Inferior parietal cortex (tissue), 1 donor: Measurements from ENCODE around the gene DISC1.
"Not testable (repeated sequence)": the region's sequence is repeated elsewhere in the genome, so short reads cannot be mapped to it uniquely, and the experiment has no call there.

Source experiments
- DNase-seq: peaks from one replicate; pipeline ENCODE4 v3.0.0-alpha.2; 2016; ENCODE audit errors: extremely low spot score

The DISC1 gene

DNA sequence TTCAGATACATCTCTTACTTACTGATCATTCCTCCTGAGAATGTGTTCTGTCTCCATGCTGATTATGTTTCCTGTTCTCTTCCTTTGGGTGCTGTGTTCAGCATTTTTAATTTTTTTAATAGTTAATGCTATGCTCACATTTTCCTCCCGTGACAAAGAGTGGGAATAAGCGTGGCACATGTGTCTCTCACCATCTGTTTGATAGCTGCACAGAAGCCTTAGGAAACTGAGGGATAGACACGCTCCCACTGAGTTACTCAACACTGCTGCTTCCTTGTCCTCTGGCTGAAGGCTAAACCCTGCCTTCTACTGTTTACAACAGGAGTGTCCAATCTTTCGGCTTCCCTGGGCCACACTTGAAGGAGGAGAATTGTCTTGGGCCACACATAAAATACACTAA, 264.2 kb downstream of the DISC1 start:
- no peak for DNase-seq

DNA sequence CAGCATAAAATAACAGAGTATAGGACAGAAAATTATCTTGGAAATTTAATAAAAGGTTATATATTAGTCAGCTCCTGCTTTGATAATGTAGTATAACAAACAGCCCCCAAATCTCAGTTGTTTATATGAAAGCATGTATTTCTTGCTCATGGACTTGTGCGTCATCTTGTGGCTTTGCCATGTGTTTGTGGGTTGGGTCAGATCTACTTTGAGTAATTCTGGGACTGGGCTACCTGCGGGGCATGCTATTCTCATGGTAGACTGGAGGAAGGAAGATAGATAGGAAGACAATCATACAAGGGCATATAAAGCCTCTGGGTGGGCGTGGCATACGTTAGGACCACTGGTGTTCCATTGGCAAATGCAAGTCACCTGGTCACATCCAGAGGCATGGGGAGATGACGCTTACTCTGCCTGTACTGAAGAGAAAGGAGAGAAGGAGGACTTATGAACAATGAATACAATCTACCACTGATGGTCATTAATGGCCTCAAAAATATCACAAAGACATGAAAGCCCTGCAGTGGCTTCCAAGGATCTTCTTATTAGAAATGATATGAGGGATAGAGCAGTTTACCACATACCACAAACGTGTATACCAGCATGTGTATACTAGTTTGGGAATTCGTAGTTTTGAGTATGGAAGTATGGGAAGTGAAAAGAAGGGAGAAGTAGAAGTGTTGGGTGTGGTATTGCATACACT, 267.0 kb downstream of the DISC1 start:
- DNase-seq: no peak

DNA sequence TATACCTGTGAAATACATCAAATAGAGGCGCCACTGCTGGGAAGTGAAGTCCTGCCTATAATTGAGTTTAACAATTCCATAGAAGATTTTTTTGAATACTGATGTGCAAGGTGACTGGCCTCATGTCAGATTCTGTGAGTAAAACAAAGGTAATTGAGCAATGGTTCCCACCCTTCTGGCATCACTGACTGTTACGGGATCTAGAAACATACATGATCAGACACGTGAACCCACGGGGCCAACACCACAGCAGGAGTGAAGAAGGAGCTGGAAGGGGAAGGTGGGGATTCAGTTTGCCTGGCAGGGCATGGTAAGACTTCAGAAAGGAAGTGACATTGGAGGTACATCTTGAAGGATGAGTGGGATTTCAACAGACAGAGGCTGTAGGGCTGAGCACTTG, 270.2 kb downstream of the DISC1 start:
- DNase-seq: no peak

DNA sequence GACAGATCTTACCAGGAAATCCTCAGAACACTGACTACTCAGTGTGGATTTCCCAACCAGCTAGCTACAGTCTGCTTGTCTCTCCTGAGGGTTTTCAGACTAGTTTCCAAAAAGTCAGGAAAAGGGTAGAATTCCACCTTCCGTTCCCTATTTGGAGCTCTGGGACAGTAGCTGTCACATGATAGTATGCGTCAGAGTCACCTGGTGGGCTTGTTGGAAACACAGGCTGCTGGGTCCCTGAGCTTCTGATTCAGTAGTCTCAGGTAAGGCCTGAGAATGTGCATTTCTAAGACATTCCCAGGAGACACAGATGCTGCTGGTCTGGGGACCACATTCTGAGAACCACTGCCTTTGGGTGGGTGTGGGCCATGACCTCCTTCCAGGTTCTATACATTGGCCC, 272.5 kb downstream of the DISC1 start:
- DNase-seq: no peak

DNA sequence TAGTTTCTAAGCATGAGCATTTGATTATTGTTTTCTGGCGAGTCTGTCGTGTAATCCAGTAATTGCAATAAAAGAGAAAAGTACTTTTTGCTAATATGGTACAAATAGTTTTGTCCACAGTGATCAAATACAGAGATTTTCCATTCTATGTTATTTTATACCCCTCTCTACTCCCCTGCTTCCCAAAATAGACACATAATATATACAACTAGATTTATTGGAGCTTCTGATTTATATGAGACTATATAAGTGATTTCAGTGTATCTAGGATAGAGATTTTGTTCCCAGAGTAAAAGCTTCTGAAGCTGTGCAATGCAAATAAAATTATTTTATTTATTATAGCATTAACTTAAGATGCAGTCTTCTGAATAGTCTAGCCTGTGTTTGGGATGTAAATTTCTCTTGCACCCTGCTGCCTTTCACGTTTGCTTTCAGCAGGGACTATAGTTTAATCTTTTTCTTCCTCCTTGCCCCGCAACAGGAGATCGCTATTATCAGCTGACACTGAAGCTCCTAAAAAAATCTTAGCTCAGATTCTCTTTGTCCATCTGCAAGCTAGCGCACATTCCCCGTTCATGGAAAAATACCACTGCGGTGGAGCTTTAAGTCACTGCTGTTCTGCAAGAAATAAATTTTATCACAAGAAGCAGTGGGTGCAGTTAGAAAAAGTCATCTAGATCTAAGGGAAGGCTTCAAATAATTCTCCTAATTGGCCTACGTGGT, 273.3 kb downstream of the DISC1 start:
- no peak for DNase-seq

DNA sequence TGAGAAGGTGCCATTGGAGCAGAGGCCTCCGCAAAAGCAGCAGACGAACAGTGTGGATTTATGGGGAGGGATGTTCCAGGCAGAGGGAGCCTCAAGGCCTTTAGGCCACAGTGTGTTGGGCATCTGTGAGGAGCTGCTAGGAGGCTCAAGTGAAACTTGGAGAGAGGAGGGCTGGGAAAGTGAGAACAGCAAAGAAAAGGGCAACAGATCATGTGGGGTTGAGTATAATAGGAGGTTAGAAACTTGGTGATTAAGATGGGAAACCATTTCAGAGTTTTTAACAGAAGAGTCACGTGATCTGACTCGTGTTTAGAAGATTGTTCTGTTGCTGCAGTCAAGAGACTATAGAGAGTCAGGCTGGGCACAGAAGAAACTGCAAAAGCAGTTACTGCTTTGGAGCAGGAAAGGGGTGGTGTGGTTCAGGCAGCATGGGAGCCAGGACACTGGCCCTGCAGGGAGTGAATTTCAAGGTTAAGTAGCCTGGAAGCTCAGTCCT, 277.0 kb downstream of the DISC1 start:
- no peak for DNase-seq

DNA sequence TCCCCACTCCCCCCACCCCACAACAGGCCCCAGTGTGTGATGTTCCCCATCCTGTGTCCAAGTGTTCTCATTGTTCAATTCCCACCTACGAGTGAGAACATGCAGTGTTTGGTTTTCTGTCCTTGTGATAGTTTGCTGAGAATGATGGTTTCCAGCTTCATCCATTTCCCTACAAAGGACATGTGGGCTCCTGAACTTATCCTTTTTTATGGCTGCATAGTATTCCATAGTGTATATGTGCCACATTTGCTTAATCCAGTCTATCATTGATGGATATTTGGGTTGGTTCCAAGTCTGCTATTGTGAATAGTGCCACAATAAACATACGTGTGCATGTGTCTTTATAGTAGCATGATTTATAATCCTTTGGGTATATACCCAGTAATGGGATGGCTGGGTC, 280.7 kb downstream of the DISC1 start:
- DNase-seq: not testable (repeated sequence)

DNA sequence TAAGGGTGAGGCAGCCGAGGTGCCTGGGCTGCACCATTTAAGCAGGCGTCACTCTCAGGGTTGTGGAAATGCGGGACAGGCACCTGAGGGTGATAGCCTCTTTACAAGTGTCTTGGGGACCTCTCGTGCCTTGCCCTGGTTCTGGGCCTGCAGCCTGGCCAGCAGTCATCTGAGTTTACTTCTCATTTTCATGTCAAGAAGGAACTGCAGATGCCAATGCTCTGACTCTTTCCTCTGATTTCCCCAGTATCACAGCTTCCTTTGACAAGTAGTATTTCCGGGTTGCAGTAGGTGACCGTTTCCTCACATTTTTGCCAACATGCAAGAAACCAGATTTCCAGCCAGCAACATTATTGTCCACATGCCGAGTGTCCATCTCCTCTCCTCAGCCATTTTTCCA, 286.9 kb downstream of the DISC1 start:
- no peak for DNase-seq

DNA sequence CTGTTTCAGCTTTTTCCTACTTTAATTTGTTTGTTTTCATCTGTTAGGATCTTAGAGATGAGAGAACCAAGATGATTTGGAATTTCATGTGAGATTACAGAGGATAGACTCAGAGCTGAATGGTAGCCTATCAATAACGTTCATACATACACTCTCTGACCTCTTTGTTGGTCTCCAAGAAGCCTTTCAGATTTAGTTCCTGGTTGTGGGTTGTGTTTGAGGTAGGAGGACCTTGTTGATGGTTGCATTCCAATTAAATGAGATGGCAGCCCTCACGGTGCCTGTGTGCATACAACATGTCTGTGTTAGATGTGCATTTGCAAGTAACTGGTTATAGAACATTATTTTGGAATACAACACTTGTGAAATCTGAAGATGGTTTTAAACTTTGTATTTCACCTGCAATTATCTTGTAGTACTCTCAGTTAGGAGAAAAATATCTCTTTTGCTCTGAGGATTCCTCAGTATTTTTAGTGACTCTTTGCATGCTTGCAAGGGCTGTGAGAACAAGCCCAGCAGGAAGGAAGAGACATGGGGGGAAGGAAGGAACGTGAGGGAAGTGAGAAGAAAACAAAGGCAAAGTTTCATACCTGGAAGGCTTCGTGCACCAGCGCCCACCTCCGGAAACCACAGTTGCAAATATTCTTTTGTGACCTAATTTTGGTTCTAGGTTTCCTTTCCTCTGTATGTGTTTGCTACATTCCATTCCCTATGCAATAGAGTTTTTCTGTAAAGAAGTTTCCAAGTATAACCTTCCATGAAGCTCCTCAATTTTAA, 291.8 kb downstream of the DISC1 start:
- DNase-seq: no peak

DNA sequence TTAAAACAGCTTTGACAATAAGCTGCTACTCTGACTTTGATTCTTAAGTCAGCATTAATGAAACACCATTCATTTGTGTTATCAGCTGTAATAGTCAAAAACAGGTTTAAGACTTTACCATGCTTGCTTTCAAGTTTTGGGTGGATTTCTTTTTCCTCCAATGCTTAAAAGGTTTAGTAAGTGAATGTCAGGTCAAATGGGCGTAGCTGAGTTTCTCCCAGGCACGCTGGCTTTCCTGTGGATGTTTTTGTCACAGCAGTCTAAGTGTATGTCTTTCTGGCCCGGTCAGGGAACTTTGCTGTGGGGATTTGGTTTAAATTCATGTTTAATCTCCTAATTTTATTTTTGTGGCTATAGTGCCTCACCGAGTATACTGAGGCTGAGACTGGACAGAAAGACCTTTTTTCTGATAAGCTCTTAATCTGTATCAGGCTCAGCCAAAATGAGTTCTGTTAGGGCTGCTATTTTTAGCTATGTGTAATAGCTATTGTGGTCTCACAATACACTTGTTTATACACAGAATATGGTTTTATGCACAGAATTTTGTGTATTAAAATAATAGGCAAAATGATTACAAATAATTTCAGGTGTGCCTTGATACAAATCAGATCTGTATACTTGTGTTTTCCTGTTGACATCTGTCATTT, 292.8 kb downstream of the DISC1 start:
- no peak for DNase-seq

DNA sequence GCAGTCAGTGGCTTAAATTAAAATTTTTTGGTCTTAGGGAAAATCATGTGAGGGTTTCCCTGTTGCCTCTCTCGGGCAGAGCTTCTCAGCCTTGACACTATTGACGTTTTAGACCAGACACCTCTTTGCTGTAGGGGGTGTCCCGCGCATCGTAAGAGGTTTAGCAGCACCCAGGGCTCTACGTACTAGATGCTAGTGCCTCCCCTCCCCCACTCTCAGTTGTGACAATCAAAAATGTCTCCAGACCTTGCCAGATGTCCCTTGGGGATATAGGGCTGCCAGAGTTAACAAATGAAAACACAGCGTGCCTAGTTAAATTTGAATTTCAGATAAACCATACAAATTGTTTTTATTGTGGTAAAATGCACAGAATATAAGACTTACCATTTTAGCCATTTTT, 293.3 kb downstream of the DISC1 start:
- no peak for DNase-seq

DNA sequence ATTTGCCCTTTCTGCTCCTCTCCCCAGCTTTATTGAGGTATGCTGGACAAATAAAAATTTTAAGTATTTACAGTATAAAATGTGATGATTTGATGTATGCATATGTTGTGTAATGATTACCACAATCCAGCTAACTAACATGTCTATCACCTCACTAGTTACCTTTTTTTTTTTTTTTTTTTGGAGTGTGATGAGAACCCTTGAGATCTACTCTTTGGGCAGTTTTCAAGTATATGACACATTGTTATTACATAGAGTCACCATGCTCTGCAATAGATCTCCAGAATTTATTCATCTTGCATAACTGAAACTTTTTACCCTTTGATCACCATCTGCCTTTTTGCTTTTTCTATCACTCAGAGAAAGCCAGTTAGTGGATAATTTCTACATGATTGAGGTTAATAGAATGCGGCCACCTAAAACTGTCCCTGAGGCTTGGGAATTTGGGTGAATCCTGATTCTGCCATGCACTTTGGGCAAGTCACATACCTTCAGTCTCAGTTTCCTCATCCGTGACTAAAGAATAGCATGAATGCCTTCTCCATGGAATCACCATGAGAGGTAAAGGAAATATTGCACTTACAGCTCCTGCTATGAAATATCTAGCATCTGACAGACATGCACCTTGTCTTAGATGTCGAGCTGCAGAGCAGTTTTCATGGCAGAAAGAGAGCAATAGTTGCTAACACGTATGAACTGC, 295.2 kb downstream of the DISC1 start:
- DNase-seq: no peak

DNA sequence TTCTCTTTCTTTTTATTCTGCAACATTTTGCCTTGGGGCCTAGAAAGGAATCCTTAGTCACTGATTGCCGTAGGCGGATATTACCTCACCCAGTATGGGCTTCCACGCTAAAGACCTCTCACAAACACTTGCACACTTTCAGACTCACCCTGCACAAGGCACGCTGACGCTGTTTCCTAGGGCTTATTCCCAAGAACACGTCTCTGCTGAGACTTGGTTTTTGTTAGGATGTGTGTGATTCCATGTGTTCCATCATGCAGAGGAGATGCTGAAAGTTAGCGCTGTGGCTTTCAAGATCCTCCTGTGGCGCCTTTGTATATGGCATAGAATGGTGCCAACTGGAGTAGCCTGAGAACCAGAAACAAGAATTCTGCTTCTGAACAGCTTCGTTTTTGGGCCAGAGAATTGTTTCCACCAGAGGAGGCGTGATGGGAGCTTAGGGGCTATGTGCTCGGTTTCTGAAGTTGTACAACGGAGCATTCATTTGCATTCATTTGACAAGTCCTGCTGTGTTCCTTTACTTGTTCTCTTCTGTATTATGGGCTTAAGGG, 297.0 kb downstream of the DISC1 start:
- DNase-seq: peak; percentile 61

DNA sequence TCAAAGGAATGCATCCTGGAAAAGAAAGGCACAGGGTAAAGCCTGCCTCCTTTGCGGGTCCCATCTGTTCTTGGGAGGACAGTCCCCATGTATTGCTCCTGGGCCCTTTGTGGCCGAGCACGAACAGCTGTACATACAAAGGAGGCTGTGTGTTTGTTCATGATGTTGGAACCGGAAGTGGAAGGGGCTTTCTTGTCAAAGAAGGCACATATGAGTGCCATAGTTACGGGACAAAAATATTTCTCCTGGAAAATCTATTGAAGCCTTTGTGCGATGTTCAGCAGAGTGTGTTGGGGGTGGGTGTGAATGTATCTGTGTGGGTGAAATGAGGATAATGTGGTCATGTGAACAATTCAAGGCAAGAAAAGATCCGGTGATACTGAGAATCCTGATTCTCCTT, 297.6 kb downstream of the DISC1 start:
- DNase-seq: no peak

DNA sequence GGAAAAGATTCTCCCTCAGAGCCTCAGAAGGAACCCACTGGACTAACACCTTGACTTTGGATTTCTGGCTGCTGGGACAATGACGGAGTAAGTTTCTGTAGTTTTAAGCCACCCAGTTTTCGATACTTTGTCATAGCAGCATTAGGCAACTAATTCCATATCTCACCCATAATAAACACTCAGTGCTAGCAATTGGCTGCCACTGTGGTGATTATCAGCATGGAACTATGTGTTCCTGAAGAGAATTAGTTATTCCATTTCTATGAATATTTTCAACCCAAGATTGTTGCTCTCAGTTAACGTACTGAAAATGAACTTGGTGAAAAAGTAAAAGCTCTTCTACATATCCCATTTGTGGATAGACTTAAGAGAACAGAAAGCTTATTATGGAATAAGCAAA, 299.3 kb downstream of the DISC1 start:
- DNase-seq: no peak

DNA sequence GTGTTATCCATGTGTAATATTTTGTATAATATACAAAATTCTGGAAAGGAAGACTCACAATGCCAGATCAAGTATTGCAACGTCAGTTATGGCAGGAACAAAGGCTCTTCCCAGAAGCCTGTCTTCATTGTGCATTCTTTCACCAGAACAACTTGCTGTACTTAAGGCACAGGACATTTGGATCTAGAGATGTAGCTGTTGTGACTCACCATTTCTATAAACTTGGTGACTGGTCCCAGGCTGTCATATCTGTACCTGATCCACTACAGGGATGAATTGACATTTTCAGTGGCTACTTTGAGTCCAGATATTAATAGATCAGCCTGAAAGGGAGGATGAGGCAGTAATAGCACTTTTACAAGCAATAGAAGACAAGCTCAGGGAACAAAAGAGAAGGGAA, 299.8 kb downstream of the DISC1 start:
- no peak for DNase-seq

DNA sequence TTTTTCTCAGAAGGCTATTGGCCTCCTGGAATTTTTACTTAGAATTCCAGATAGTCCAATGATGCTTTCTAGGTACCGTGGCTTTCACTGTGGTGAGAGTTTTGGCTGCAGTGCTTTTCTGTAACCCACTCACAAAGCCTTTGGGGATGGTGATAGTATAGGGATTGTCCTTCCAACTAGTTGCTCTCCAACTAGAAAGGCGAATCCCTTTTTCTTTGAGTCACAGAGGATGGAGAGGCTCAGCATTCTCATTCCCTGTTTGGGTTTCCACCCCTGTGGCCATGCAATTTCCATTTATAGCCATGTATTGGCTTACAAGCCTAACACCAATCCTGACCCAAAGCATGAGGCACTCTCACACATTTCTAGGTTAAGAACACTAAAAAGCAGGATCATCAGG, 300.3 kb downstream of the DISC1 start:
- DNase-seq: no peak

DNA sequence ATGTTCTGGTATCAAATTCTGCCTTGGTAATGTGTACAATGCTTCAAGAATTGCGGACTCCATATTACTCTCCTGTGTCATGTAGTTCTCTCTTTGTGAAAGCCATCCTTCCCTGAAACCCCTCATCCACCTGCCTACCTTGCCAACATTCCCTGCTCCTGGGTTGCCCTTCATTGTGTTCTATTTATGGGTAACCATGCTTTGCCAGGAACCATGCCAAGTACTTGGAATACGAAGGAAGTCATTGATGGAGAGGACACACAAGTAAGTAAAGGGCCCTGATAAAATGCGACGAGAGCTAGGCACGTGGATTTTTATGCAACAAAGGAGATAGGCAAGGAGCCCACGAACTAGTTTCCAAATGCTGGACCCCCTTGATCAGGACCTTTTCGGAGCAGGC, 300.8 kb downstream of the DISC1 start:
- no peak for DNase-seq

DNA sequence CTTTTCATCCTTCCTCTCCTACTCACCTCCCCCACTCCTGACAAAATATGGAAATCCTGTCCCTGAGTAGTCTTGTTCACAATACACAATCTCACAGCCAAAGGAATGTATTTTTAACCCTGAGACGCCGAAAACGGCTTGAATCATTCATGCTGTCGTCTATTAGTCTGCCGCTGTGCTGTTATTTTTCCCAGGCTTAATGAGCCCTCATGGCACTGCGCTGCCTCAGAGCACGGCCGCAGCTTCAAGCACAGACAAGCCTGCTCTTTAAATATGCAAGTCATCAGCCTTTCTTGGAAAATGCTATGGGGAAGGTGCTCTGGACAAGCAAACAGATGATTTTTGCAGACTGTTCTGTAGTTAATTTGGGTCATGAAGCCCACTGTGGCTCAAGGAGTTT, 302.7 kb downstream of the DISC1 start:
- peak; percentile 38 for DNase-seq

DNA sequence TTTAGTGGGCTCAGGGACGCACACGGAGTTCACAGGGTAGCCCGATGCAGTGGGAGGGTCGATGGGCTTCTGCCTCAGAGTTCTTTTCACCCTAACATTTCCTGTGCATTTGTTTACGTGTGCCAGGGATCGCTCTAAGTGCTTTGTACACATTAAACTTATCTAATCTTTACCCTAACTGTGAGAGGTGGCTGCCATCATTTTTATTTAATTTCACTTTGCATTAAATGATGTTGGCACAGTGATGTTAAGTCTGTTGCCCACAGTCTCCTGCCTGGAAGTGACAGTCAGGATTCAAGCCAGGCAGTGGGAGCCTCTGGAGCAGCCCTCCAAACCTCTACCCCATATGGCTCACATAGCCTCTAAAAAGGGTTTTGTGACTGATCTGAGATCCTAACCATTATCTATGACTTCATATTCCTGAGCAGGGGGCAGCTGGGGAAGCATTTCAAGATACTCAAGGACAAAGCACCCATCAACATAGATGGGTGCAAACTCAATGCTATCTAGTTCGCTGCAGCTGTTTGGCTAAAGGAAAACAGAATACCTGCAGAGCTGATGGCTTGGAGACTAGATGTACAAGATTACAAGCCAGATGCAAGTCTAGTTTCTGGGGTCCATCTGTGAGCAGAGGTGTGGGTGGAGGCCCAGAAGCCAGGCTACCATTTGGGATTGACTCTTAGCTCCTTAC, 303.8 kb downstream of the DISC1 start:
- no peak for DNase-seq

DNA sequence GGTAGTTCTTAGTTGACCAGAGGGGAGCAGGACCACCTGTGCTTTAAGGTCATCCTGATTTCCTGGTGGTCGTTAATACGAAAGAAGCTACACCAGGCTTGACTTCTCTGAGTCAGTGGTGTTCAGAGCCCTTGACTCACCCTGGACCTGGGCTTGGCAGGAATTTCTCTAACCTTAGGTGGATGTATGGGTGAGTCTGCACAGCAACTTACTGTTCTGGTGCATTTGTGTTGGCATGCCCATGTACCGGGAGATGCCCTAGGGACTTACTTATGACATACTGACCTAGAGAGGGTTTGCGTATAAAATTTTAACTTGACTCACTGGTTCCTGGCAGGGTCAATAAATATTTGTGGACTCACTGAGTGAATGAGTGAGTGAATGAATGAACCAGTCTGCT, 304.6 kb downstream of the DISC1 start:
- no peak for DNase-seq
